Measurements from ENCODE around the gene SBF1. TPM values are rescaled to one million over a fixed set of nuclear protein-coding genes. Genes with fewer than 3 reads are reported as not detected.

The SBF1 gene
- total RNA-seq, 4 donors from 2014 or later, result 56.1 to 121 (median 86.9) TPM

GRCh38 chr22:50396751-50397370 is 78.0 kb downstream of the SBF1 start:
- H3K4me1 ChIP-seq, result peaks cover 6 to 20% (median 17%) of the 10 kb centered on the region in 4 donors
- no peaks in the 10 kb centered on the region for H3K9me3 ChIP-seq
- WGBS, result 55% methylated on average over 6 of the region's 6 CpGs
- H3K4me3 ChIP-seq, result no peak overlapping the region
- peaks cover 9 to 50% (median 38%) of the 10 kb centered on the region in 4 donors for H3K36me3 ChIP-seq
- no peaks in the 10 kb centered on the region for H3K27me3 ChIP-seq
- no peak for DNase-seq (ENCODE audit: extremely low spot score)
- TF ChIP-seq CTCF (IDR thresholded peaks at IDR 0.05) (no peak), POLR2A (IDR thresholded peaks at IDR 0.05; ENCODE audit: low read depth) (no peak), POLR2AphosphoS5 (IDR thresholded peaks at IDR 0.05) (no peak), EP300 (IDR thresholded peaks at IDR 0.05) (no peak)
- H3K27ac ChIP-seq (replicated peaks in 1 of 4), result no peak overlapping the region
- intact Hi-C loops (cut with DNase I), result no loop called here

Other genes with a start within 250 kb of the SBF1 start
- 10 to 100 TPM; 20.2 to 38.0 (median 30.0) TPM for gene TUBGCP6, start 230.0 kb downstream of the SBF1 start, total RNA-seq
- 10 to 100 TPM; 10.2 to 19.5 (median 17.4) TPM for gene HDAC10, start 223.8 kb downstream of the SBF1 start, total RNA-seq
- 10 to 100 TPM in 3 of 4 donors, 1 to 10 TPM in 1; 5.8 to 22.9 (median 16.1) TPM for gene MAPK12, start 213.4 kb downstream of the SBF1 start, total RNA-seq
- gene MAPK11, start 204.7 kb downstream of the SBF1 start, total RNA-seq, result 10 to 100 TPM in 2 of 4 donors, 1 to 10 TPM in 2; 3.7 to 12.5 (median 10.1) TPM
- 100 to 1,000 TPM; 115 to 218 (median 154) TPM for gene PLXNB2, start 167.4 kb downstream of the SBF1 start, total RNA-seq
- gene DENND6B, start 148.0 kb downstream of the SBF1 start, total RNA-seq, result 1 to 10 TPM; 1.7 to 3.8 (median 2.5) TPM
- gene PPP6R2, start 131.7 kb downstream of the SBF1 start, total RNA-seq, result 10 to 100 TPM; 57.7 to 79.4 (median 65.3) TPM
- gene ADM2, start 6.5 kb upstream of the SBF1 start, total RNA-seq, result under 1 TPM in 1 of 4 donors, not detected in 3; under 0.01 TPM
- gene MIOX, start 11.8 kb upstream of the SBF1 start, total RNA-seq, result not detected
- gene LMF2, start 32.7 kb upstream of the SBF1 start, total RNA-seq, result 10 to 100 TPM; 34.9 to 67.1 (median 46.8) TPM
- 10 to 100 TPM; 30.3 to 44.6 (median 41.7) TPM for gene NCAPH2, start 33.2 kb upstream of the SBF1 start, total RNA-seq
- gene SCO2, start 50.6 kb upstream of the SBF1 start, total RNA-seq, result 1 to 10 TPM in 2 of 4 donors, not detected in 2; 3.1 to 5.1 TPM
- 10 to 100 TPM; 27.4 to 79.2 (median 35.9) TPM for gene TYMP, start 55.0 kb upstream of the SBF1 start, total RNA-seq
- under 1 TPM in 1 of 4 donors, not detected in 3; 0.17 TPM for gene KLHDC7B, start 70.9 kb upstream of the SBF1 start, total RNA-seq
- gene SYCE3, start 87.9 kb upstream of the SBF1 start, total RNA-seq, result not detected
- gene CPT1B, start 103.4 kb upstream of the SBF1 start, total RNA-seq, result 10 to 100 TPM in 2 of 4 donors, 1 to 10 TPM in 2; 5.0 to 19.6 (median 14.6) TPM
- 10 to 100 TPM; 20.7 to 43.5 (median 33.0) TPM for gene CHKB, start 107.8 kb upstream of the SBF1 start, total RNA-seq
- 1 to 10 TPM; 1.2 to 4.2 (median 3.4) TPM for gene MAPK8IP2, start 125.8 kb upstream of the SBF1 start, total RNA-seq
- 10 to 100 TPM; 24.5 to 49.4 (median 28.8) TPM for gene ARSA, start 153.1 kb upstream of the SBF1 start, total RNA-seq
- 10 to 100 TPM in 3 of 4 donors, 1 to 10 TPM in 1; 7.0 to 21.1 (median 16.0) TPM for gene SHANK3, start 197.8 kb upstream of the SBF1 start, total RNA-seq

Data from esophagus muscularis mucosa (tissue), 4 donors.